Endothelial cell of umbilical vein (primary cell): Measurements from ENCODE around the gene INTS11.

ENCODE experiments used
- EZH2 ChIP-seq: IDR thresholded peaks from 2 replicates; pipeline ENCODE4 v1.6.1; 2012; ENCODE audit warnings: borderline replicate concordance, low read depth, mild to moderate bottlenecking, moderate library complexity, low read length, inconsistent platforms; ENCODE audit not compliant: severe bottlenecking
- POLR2A ChIP-seq: IDR thresholded peaks from 2 replicates; pipeline ENCODE4 v1.6.1; 2012; ENCODE audit warnings: low read depth, mild to moderate bottlenecking, control low read depth, low read length

DNA sequence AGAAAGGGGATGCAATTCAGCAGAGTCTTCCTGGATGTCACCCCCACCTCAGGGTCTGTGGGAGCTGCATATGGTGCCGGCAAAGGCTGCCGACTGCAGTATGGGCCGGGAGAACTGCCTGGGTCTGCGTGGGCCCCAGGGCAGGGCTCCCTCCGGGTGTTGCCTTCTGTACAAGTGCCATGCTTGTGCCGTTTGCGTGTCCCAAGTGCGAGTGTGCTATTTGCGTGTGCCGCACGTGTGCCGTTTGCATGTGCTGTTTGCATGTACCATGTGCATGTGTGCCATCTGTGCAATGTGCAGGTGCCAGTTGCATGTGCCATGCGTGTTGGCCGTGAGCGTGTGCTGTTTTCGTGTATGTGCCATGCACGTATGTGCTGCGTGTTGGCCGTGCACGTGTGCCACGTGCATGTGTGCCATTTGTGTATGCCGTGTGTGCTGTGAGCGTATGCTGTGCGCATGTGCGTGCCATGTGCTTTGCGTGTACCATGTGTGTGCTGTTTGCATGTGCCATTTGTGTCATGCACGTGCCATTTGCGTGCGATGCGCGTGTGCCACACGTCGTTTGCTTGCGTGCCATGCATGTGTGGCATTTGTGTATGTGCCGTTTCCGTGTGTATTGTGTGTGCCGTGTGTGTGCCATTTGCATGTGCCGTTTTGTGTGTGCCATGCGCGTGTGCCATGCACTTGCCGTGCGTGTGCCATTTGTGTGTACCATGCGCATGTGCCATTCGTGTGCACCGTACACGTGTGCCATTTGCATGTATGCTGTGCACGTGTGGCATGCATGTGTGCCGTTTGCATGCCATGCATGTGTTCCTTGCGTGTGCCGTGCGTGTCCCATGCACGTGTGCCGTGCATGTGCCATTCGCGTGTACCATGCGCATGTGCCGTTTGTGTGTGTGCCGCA lies 5.1 kb upstream of the INTS11 start:
- TF ChIP-seq POLR2A (peak; percentile 23), EZH2 (no peak)
